PC-3 (cell line): Measurements from ENCODE around the gene LGMN. TPM values are rescaled to one million over a fixed set of nuclear protein-coding genes. Genes with fewer than 3 reads are reported as not detected.
"Not testable (repeated sequence)": the region's sequence is repeated elsewhere in the genome, so short reads cannot be mapped to it uniquely, and the experiment has no call there.

Experiments used
- ATAC-seq: fragments of 200-7000 bp; cut with Tn5 transposase; 2 replicates; pipeline ENCODE4 v1.9.1; 2020; ENCODE audit warnings: mild to moderate bottlenecking, moderate library complexity
- BruUV-seq: library from RNA; stranded (reverse); fragments of 400-500 nt; replicated peaks from 2 replicates; lab custom pipeline; 2021; lab: Mats Ljungman, UMichigan
- CTCF ChIA-PET: fragments of 300-600 bp; sonication (Branson Sonifier 250); formaldehyde crosslinking; loops from one replicate; lab custom pipeline; 2022; ENCODE audit warnings: antibody characterized with exemption; lab: Charles Lee
- POLR2A ChIA-PET: fragments of 300-600 bp; sonication (Branson Sonifier 250); formaldehyde crosslinking; loops from one replicate; lab custom pipeline; 2022; ENCODE audit warnings: antibody characterized with exemption; ENCODE audit not compliant: unreplicated experiment; lab: Charles Lee
- DNase-seq: peaks from one replicate; pipeline ENCODE4 v3.0.0-alpha.2; 2015
- H2AFZ ChIP-seq: fragments of 300-600 bp; sonication (generic); 2 replicates; pipeline ENCODE4 v1.6.0; 2016; ENCODE audit warnings: antibody characterized with exemption, low read length
- H3F3A ChIP-seq: fragments of 300-600 bp; sonication (generic); one replicate; pipeline ENCODE4 v1.6.0; 2017; ENCODE audit warnings: antibody characterized with exemption, low read length, control low read depth, mild to moderate bottlenecking; ENCODE audit not compliant: unreplicated experiment
- H3K27ac ChIP-seq: fragments of 300-600 bp; sonication (generic); 2 replicates; pipeline ENCODE4 v1.5.1; 2016; ENCODE audit warnings: mild to moderate bottlenecking, low read length
- H3K27me3 ChIP-seq: fragments of 300-600 bp; sonication (generic); 2 replicates; pipeline ENCODE4 v1.6.1; 2016; ENCODE audit warnings: low read length, mixed read lengths
- H3K36me3 ChIP-seq: fragments of 300-600 bp; sonication (generic); 2 replicates; pipeline ENCODE4 v1.6.1; 2016; ENCODE audit warnings: low read depth, mixed run types, low read length, mixed read lengths
- H3K4me1 ChIP-seq: fragments of 300-600 bp; sonication (generic); 2 replicates; pipeline ENCODE4 v1.5.1; 2016; ENCODE audit warnings: low read length; ENCODE audit not compliant: insufficient read depth
- H3K4me2 ChIP-seq: fragments of 300-600 bp; sonication (generic); 2 replicates; pipeline ENCODE4 v1.6.0; 2016; ENCODE audit warnings: low read length
- H3K4me3 ChIP-seq: fragments of 300-600 bp; sonication (generic); 2 replicates; pipeline ENCODE4 v1.5.1; 2016; ENCODE audit warnings: mild to moderate bottlenecking, low read length, mixed read lengths
- H3K79me2 ChIP-seq: fragments of 300-600 bp; sonication (generic); 2 replicates; pipeline ENCODE4 v1.6.1; 2017; ENCODE audit warnings: low read length, mixed read lengths
- H3K9ac ChIP-seq: fragments of 300-600 bp; sonication (generic); 2 replicates; pipeline ENCODE4 v1.6.0; 2016; ENCODE audit warnings: mild to moderate bottlenecking, low read length
- H3K9me2 ChIP-seq: fragments of 300-600 bp; sonication (generic); replicated peaks from 2 replicates; pipeline ENCODE4 v1.6.1; 2016; ENCODE audit warnings: mixed run types, low read length, mixed read lengths
- H3K9me3 ChIP-seq: fragments of 300-600 bp; sonication (generic); 2 replicates; pipeline ENCODE4 v1.6.1; 2016; ENCODE audit warnings: low read length, mixed read lengths
- H4K20me1 ChIP-seq: fragments of 300-600 bp; sonication (generic); 2 replicates; pipeline ENCODE4 v1.6.1; 2016; ENCODE audit warnings: low read length, mixed read lengths
- CTCF ChIP-seq: fragments of 300-600 bp; sonication (generic); conservative IDR thresholded peaks from 2 replicates; pipeline ENCODE4 v1.5.1; 2017; ENCODE audit warnings: antibody characterized with exemption, low read depth, mild to moderate bottlenecking, low read length
- EZH2 ChIP-seq: fragments of 300-600 bp; sonication (generic); IDR thresholded peaks from one replicate; pipeline ENCODE4 v1.6.1; 2017; ENCODE audit warnings: antibody characterized with exemption, mild to moderate bottlenecking, low read length; ENCODE audit not compliant: unreplicated experiment
- EZH2phosphoT487 ChIP-seq: fragments of 300-600 bp; sonication (generic); IDR thresholded peaks from 2 replicates; pipeline ENCODE4 v1.6.1; 2018; ENCODE audit warnings: mild to moderate bottlenecking, antibody characterized with exemption, low read length, borderline replicate concordance
- intact Hi-C: fragments of 100-400 bp; cut with micrococcal nuclease; formaldehyde crosslinking; loops from 2 replicates; pipeline ENCODE4 v1.9.0; 2023
- total RNA-seq: library from RNA; depleted of rRNA; stranded (reverse); fragments of >200 nt; gene quantifications from 2 replicates; pipeline ENCODE4 v1.2.3, GENCODE V29; 2014

The LGMN gene
- total RNA-seq, 1 experiment from 2014 or later = 46.8 TPM

- Histone ChIP-seq H3K9me2 (no peaks in the 10 kb centered on the region), H3K27ac (no peak overlapping the region), H3K79me2 (no peaks in the 10 kb centered on the region), H3K4me2 (no peak overlapping the region), H3K4me3 (no peak overlapping the region), H3K4me1 (no peaks in the 10 kb centered on the region), H3K27me3 (no peaks in the 10 kb centered on the region), H3K9me3 (no peaks in the 10 kb centered on the region), H2AFZ (no peak overlapping the region), H3K36me3 (no peaks in the 10 kb centered on the region), H3K9ac (no peak overlapping the region), H4K20me1 (no peaks in the 10 kb centered on the region), H3F3A (no peaks in the 10 kb centered on the region)
- BruUV-seq = no TSS peak
- ATAC-seq (no peak), DNase-seq (no peak)
- TF ChIP-seq EZH2phosphoT487 (no peak), CTCF (no peak), EZH2 (no peak)
- POLR2A ChIA-PET = no interaction called here
- CTCF ChIA-PET = no interaction called here
- intact Hi-C loops = no loop called here
Observed at GRCh38 chr14:92774572-92774971, 26.1 kb upstream of the LGMN start.

GRCh38 chr14:92770484-92770883 lies 22.1 kb upstream of the LGMN start:
- H3K9me3 ChIP-seq = no peaks in the 10 kb centered on the region
- no peak for TF ChIP-seq CTCF
- no peak for TF ChIP-seq EZH2
- TF ChIP-seq EZH2phosphoT487 = no peak
- intact Hi-C loops = no loop called here
- ChIA-PET CTCF (no interaction called here), POLR2A (no interaction called here)
- no peaks in the 10 kb centered on the region for H3K27me3 ChIP-seq
- no peak overlapping the region for H3K4me3 ChIP-seq
- H3F3A ChIP-seq = no peaks in the 10 kb centered on the region
- no peaks in the 10 kb centered on the region for H3K79me2 ChIP-seq
- no TSS peak for BruUV-seq
- H2AFZ ChIP-seq = no peak overlapping the region
- no peaks in the 10 kb centered on the region for H3K9me2 ChIP-seq
- H3K4me2 ChIP-seq = no peak overlapping the region
- no peak overlapping the region for H3K27ac ChIP-seq
- H3K9ac ChIP-seq = no peak overlapping the region
- no peaks in the 10 kb centered on the region for H3K36me3 ChIP-seq
- no peak for DNase-seq
- H4K20me1 ChIP-seq = no peaks in the 10 kb centered on the region
- no peak for ATAC-seq
- H3K4me1 ChIP-seq = no peaks in the 10 kb centered on the region

GRCh38 chr14:92768795-92769194 lies 20.4 kb upstream of the LGMN start:
- Histone ChIP-seq H3K4me3 (no peak overlapping the region), H3K9me3 (no peaks in the 10 kb centered on the region), H3K27ac (no peak overlapping the region), H3K4me2 (no peak overlapping the region), H4K20me1 (no peaks in the 10 kb centered on the region), H3F3A (no peaks in the 10 kb centered on the region), H3K79me2 (no peaks in the 10 kb centered on the region), H3K9ac (no peak overlapping the region), H3K4me1 (no peaks in the 10 kb centered on the region), H2AFZ (no peak overlapping the region), H3K36me3 (no peaks in the 10 kb centered on the region), H3K27me3 (no peaks in the 10 kb centered on the region), H3K9me2 (no peaks in the 10 kb centered on the region)
- DNase-seq (no peak), ATAC-seq (no peak)
- BruUV-seq = no TSS peak
- intact Hi-C loops = no loop called here
- POLR2A ChIA-PET = no interaction called here
- TF ChIP-seq CTCF = no peak
- TF ChIP-seq EZH2 = no peak
- no peak for TF ChIP-seq EZH2phosphoT487
- CTCF ChIA-PET = no interaction called here

- H3K36me3 ChIP-seq, H2AFZ ChIP-seq, H3K27me3 ChIP-seq, H3K9ac ChIP-seq, BruUV-seq, H3K79me2 ChIP-seq, H3K9me3 ChIP-seq, H4K20me1 ChIP-seq, CTCF ChIA-PET, H3K4me1 ChIP-seq, POLR2A ChIA-PET, H3K27ac ChIP-seq, ATAC-seq, H3K4me3 ChIP-seq, DNase-seq, H3K4me2 ChIP-seq, H3K9me2 ChIP-seq, H3F3A ChIP-seq, intact Hi-C loops: not testable (repeated sequence)
Observed at GRCh38 chr14:92768236-92768635, 19.8 kb upstream of the LGMN start.
